Duodenal mucosa (tissue), 2 donors: ENCODE data around the gene VPS37B.

Source experiments
- H3K27ac ChIP-seq: one replicate; pipeline ENCODE4 v1.7.0; 2013; ENCODE audit warnings: low read depth, low read length
- H3K27me3 ChIP-seq, 2 donors: one replicate each; pipeline ENCODE4 v1.7.0; 2013; ENCODE audit warnings: low read length in 2 of 2, control low read depth in 1 of 2; ENCODE audit not compliant: insufficient read depth in 2 of 2, control insufficient read depth in 1 of 2
- H3K36me3 ChIP-seq, 2 donors: one replicate each; pipeline ENCODE4 v1.7.0; 2013; ENCODE audit warnings: low read length in 2 of 2, control low read depth in 1 of 2; ENCODE audit not compliant: insufficient read depth in 2 of 2, control insufficient read depth in 1 of 2
- H3K4me1 ChIP-seq, 2 donors: one replicate each; pipeline ENCODE4 v1.7.0; 2013; ENCODE audit warnings: low read length in 2 of 2, control low read depth in 1 of 2; ENCODE audit not compliant: insufficient read depth in 2 of 2, control insufficient read depth in 1 of 2
- H3K4me3 ChIP-seq, 2 donors: one replicate each; pipeline ENCODE4 v1.7.0; 2013; ENCODE audit warnings: low read length in 2 of 2, low read depth in 1 of 2
- H3K9ac ChIP-seq, 2 donors: one replicate each; pipeline ENCODE4 v1.7.0; 2013; ENCODE audit warnings: low read length in 2 of 2, low read depth in 1 of 2
- H3K9me3 ChIP-seq, 2 donors: one replicate each; pipeline ENCODE4 v1.7.0; 2013; ENCODE audit warnings: low read length in 2 of 2, control low read depth in 1 of 2; ENCODE audit not compliant: control insufficient read depth in 1 of 2

Gene VPS37B

GRCh38 chr12:122866950-122867607, 28.8 kb downstream of the VPS37B start:
- Histone ChIP-seq H3K27me3 (no peaks in the 10 kb centered on the region), H3K4me3 (no peak overlapping the region), H3K9me3 (no peaks in the 10 kb centered on the region), H3K27ac (no peak overlapping the region), H3K9ac (no peak overlapping the region), H3K36me3 (peaks cover 20 to 63% of the 10 kb centered on the region in 2 donors), H3K4me1 (peaks cover 53 to 56% of the 10 kb centered on the region in 2 donors)

DNA sequence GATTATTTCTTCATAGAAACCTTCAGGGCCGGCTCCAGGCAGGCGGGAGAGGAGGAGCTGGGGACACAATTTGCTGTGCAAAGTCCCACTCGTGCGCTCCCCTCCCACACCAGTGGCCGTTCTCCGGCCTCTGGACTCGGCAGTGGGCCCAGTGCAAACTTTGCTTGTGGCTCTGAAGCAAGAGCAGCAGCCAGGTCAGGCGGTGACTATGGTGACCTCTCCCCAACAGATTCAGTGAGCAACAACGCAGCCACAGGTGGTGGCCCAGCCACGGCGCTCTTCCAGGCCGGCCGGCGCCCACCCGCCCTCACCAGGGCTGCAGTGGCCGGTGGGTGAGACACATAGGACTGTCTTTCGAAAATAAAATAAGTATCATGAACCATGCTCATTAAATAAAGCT, 29.5 kb downstream of the VPS37B start:
- Histone ChIP-seq H3K36me3 (peaks cover 25 to 67% of the 10 kb centered on the region in 2 donors), H3K9ac (no peak overlapping the region), H3K27me3 (no peaks in the 10 kb centered on the region), H3K27ac (no peak overlapping the region), H3K4me3 (no peak overlapping the region), H3K9me3 (no peaks in the 10 kb centered on the region), H3K4me1 (peaks cover 50 to 56% of the 10 kb centered on the region in 2 donors)

DNA sequence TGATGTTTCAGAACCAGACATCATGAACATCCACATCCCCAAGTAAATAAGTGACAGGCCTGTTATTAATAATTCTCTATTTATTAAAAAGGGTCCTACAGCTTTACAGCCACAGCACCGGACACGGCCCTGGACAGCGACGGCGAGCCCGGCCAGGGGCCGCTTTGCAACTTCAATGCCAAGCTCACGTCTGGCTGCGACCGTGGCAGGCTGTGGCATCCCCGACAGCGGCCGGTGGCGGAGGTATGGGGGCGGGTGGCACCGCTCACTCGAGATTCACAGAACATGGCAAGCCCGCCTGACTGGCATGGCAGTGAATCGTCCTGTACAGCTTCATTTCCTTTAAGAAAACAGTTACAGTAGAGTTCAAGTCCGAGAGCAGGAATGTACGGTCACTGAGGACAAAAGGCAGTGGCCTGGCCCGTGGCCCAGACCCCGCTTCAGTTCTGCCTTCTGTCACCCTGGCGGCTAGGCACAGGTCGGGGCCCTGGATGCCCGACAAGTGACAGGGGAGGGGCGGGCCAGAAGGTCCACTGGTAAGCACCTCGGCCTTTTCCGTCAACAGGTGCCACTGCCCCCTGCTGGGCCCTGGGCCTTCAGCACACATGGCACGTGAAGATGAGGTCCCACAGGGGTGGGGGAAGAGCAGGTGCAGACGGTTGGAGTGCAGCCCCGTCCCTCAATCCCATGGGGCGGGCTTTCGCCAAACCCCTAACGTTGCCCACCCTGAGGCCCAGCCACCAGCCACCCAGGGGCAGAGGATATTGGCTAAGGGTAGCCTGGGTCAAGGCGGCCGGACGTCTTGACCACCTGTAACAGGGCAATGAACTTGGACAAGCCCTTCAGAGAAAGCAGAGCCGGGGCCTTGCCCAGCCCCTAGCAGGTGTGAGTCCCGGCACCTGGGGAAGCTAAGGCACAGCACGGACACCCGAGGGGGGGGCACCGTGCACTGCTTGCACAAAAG, 30.4 kb downstream of the VPS37B start:
- Histone ChIP-seq H3K9ac (no peak overlapping the region), H3K36me3 (peaks cover 26 to 67% of the 10 kb centered on the region in 2 donors), H3K9me3 (no peaks in the 10 kb centered on the region), H3K27ac (no peak overlapping the region), H3K4me1 (peaks cover 42 to 47% of the 10 kb centered on the region in 2 donors), H3K4me3 (no peak overlapping the region), H3K27me3 (no peaks in the 10 kb centered on the region)

DNA sequence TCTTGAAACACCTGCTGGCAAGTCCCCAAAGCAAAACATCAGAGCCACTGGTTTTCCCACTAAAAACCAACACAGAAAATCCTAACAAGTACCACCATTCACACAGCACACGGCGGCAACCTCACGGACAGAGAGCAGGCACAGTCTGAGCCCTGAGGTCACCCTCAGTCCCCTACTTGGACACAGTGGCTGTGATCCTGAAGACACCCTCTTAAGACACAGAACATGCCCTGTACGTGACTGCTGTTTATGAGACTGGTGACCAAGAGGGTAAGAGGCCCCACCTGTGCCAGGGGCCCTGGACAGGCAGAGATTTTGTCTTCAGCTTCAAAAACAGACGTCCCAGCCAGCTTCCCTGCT, 31.1 kb downstream of the VPS37B start:
- Histone ChIP-seq H3K9me3 (no peaks in the 10 kb centered on the region), H3K9ac (no peak overlapping the region), H3K4me3 (no peak overlapping the region), H3K27me3 (no peaks in the 10 kb centered on the region), H3K4me1 (peaks cover 42 to 43% of the 10 kb centered on the region in 2 donors), H3K36me3 (peaks cover 21 to 63% of the 10 kb centered on the region in 2 donors), H3K27ac (peak overlapping the region; percentile 13)

DNA sequence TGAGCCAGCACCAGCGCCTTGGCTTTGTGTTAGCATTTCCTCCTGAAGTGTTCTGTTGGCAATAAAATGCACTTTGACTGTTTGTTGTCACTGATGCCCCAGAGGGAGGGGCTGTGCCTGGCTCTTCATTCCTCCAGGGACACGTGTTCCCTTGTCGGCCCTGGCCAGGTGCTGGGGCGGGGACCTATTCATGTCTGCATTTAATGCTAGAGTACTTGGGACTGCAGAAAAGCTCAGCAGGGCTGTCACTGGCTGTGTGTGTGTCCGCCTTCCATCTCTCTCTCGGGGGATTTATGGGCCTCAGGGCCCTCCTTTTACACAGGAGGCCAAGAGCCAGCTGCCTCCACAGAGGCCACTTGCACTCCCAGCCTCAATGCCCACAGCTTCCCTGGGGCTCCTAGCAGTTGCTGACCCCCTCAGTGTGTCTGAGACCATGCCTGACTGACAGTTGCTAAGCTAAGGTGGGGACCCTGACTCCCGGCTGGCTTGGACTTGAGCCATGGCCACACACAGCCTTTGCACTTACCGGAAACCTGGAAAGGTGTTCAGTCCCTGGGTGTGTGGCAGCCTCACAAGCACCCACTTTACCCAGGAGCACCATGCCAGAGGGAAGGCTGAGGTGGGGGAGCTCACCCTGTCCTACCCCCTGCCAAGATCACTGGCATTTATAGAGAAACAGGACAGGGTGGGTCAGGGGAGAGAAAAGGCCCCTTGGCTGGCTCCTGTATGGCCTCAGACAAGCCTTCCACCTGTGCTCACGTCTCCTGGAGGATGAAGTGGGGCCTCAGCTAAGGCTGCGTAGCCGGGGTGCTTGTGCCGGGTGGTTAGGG, 32.8 kb downstream of the VPS37B start:
- Histone ChIP-seq H3K9ac (peak overlapping the region; percentile 43 to 44), H3K4me3 (peak overlapping the region in 1 of 2 donors; percentile 6), H3K27me3 (no peaks in the 10 kb centered on the region), H3K9me3 (no peaks in the 10 kb centered on the region), H3K27ac (peak overlapping the region; percentile 46), H3K36me3 (peaks cover 12 to 53% of the 10 kb centered on the region in 2 donors), H3K4me1 (peaks cover 26 to 32% of the 10 kb centered on the region in 2 donors)

DNA sequence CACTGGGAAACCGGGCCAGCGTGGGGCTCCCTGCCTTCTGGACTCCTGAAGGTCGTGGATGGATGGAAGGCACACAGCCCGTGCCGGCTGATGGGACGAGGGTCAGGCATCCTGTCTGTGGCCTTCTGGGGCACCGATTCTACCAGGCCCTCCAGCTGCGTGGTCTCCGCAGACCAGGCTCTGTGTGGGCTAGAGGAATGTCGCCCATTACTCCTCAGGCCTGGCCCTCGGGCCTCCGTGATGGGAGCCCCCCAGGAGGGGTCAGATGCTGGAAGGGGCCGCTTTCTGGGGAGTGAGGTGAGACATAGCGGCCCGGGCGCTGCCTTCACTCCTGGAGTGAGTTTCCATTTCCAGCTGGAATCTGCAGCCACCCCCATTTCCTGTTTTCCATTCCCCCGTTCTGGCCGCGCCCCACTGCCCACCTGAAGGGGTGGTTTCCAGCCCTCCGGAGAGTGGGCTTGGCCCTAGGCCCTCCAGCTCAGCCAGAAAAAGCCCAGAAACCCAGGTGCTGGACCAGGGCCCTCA, 33.8 kb downstream of the VPS37B start:
- H3K4me3 ChIP-seq = no peak overlapping the region
- H3K9me3 ChIP-seq = no peaks in the 10 kb centered on the region
- no peaks in the 10 kb centered on the region for H3K27me3 ChIP-seq
- H3K36me3 ChIP-seq = peaks cover 12 to 52% of the 10 kb centered on the region in 2 donors
- peaks cover 18 to 26% of the 10 kb centered on the region in 2 donors for H3K4me1 ChIP-seq
- peak overlapping the region; percentile 56 for H3K27ac ChIP-seq
- no peak overlapping the region for H3K9ac ChIP-seq

- H3K9me3 ChIP-seq = no peaks in the 10 kb centered on the region
- no peak overlapping the region for H3K9ac ChIP-seq
- no peak overlapping the region for H3K4me3 ChIP-seq
- no peaks in the 10 kb centered on the region for H3K27me3 ChIP-seq
- peaks cover 9 to 51% of the 10 kb centered on the region in 2 donors for H3K36me3 ChIP-seq
- H3K4me1 ChIP-seq = peaks cover 18 to 26% of the 10 kb centered on the region in 2 donors
- no peak overlapping the region for H3K27ac ChIP-seq
Observed at GRCh38 chr12:122861587-122861970, 34.3 kb downstream of the VPS37B start.

DNA sequence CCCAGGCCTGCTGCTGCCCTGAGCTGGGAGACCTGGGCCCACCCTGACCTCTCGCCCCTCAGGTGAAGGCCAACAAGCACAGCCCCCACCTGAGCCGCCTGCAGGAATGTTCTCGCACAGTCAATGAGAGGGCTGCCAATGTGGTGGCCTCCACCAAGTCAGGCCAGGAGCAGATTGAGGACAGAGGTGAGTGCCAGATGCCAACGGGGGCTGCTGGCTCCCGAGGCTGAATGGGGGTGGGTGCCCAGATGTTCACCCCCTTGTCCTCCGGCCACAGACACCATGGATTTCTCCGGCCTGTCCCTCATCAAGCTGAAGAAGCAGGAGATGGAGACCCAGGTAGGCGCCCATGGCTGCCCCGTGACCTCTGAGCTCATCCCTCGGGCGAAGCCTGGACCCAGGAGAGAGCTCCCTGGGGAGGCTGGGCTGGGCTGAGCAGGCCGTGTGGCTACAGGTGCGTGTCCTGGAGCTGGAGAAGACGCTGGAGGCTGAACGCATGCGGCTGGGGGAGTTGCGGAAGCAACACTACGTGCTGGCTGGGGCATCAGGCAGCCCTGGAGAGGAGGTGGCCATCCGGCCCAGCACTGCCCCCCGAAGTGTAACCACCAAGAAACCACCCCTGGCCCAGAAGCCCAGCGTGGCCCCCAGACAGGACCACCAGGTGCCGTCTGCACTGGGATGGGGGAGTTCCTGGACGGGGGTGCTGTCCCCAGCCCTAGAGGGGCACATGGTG, 34.9 kb downstream of the VPS37B start:
- H3K27ac ChIP-seq = no peak overlapping the region
- no peaks in the 10 kb centered on the region for H3K9me3 ChIP-seq
- H3K9ac ChIP-seq = no peak overlapping the region
- peaks cover 18 to 26% of the 10 kb centered on the region in 2 donors for H3K4me1 ChIP-seq
- H3K4me3 ChIP-seq = no peak overlapping the region
- H3K27me3 ChIP-seq = no peaks in the 10 kb centered on the region
- peaks cover 11 to 53% of the 10 kb centered on the region in 2 donors for H3K36me3 ChIP-seq
